Measurements from ENCODE around the gene WDR27.

DNA sequence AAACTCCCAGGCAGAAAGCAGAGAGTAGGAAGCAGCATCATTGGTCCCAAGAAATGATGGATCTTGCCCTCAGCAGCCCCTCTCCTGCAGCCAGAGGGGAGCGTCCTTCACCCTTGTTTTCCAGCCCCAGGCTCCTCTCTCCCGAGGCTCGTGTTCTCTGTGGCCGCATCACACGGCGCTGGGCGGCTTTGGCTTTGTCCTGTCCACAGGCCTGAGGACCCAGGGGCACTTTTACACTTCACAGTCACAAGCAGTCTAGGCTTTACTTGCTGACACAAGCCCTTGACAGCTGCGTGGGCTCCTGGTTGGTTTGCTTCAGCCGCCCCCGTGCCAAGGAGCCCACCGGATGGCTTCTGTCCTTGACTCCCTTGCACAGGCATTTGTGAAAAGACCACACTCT lies 272.8 kb downstream of the WDR27 start:
- TF ChIP-seq CTCF (IDR thresholded peaks at IDR 0.05; ENCODE audit: insufficient read depth, low read length, poor library complexity, severe bottlenecking) (no peak), EZH2phosphoT487 (conservative IDR thresholded peaks at IDR 0.05; ENCODE audit: low read length) (no peak)
